ENCODE measurements around the gene MTERF4.

MTERF4 gene

GRCh38 chr2:241133436-241133820, 31.3 kb upstream of the MTERF4 start:
- no peak for DNase-seq

- DNase-seq, result no peak
These were observed 30.7 kb upstream of the MTERF4 start for GRCh38 chr2:241132538-241133435.

- no peak for DNase-seq
These were observed 29.4 kb upstream of the MTERF4 start for GRCh38 chr2:241131531-241131930.

GRCh38 chr2:241130316-241130715, 28.2 kb upstream of the MTERF4 start:
- DNase-seq, result no peak

- peak; percentile 44 for DNase-seq
These were observed 27.2 kb upstream of the MTERF4 start for GRCh38 chr2:241129086-241129871.

GRCh38 chr2:241128266-241128665, 26.2 kb upstream of the MTERF4 start:
- no peak for DNase-seq

- no peak for DNase-seq
These were observed 24.7 kb upstream of the MTERF4 start for GRCh38 chr2:241126771-241127202.

- no peak for DNase-seq
These were observed 24.1 kb upstream of the MTERF4 start for GRCh38 chr2:241126201-241126611.

GRCh38 chr2:241125626-241126025, 23.5 kb upstream of the MTERF4 start:
- no peak for DNase-seq

- DNase-seq, result no peak
These were observed 21.9 kb upstream of the MTERF4 start for GRCh38 chr2:241123816-241124536.

- no peak for DNase-seq
These were observed 20.4 kb upstream of the MTERF4 start for GRCh38 chr2:241122376-241123002.

- DNase-seq, result no peak
These were observed 18.9 kb upstream of the MTERF4 start for GRCh38 chr2:241121008-241121407.

- no peak for DNase-seq
These were observed 18.4 kb upstream of the MTERF4 start for GRCh38 chr2:241120440-241120839.

GRCh38 chr2:241118737-241119505, 16.8 kb upstream of the MTERF4 start:
- DNase-seq, result no peak

GRCh38 chr2:241116606-241117560, 14.8 kb upstream of the MTERF4 start:
- no peak for DNase-seq

- no peak for DNase-seq
These were observed 13.3 kb upstream of the MTERF4 start for GRCh38 chr2:241115361-241115760.

- DNase-seq, result no peak
These were observed 12.7 kb upstream of the MTERF4 start for GRCh38 chr2:241114836-241115235.

- no peak for DNase-seq
These were observed 10.5 kb upstream of the MTERF4 start for GRCh38 chr2:241112592-241112991.

- DNase-seq, result no peak
These were observed 10.0 kb upstream of the MTERF4 start for GRCh38 chr2:241112046-241112445.

GRCh38 chr2:241111440-241111805, 9.3 kb upstream of the MTERF4 start:
- no peak for DNase-seq

Data from suppressor macrophage treated with lipopolysaccharide for 4 hours (primary cell).